Measurements from ENCODE around the gene LPAR3.

LPAR3 gene

GRCh38 chr1:84855691-84856630 lies 37.0 kb downstream of the LPAR3 start:
- no peak for DNase-seq

DNA sequence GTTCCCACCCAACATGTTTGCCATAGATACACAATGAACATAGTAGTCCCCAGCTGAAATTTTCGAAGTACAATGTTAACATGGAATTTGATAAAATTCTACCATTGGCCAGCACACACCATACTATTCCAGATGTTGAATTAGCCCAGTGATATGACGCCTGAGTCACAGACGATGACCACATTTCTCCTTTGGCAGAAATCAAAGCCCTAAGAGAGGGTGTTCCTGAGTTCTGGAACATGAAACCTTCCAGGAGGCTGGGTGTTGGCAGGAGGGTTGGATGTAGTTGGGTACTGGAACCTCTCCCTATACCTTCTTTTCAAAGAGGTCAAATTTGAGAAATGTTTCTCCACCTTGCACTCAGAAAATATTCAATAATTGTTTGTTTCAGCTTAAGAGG lies 37.8 kb downstream of the LPAR3 start:
- no peak for DNase-seq

DNA sequence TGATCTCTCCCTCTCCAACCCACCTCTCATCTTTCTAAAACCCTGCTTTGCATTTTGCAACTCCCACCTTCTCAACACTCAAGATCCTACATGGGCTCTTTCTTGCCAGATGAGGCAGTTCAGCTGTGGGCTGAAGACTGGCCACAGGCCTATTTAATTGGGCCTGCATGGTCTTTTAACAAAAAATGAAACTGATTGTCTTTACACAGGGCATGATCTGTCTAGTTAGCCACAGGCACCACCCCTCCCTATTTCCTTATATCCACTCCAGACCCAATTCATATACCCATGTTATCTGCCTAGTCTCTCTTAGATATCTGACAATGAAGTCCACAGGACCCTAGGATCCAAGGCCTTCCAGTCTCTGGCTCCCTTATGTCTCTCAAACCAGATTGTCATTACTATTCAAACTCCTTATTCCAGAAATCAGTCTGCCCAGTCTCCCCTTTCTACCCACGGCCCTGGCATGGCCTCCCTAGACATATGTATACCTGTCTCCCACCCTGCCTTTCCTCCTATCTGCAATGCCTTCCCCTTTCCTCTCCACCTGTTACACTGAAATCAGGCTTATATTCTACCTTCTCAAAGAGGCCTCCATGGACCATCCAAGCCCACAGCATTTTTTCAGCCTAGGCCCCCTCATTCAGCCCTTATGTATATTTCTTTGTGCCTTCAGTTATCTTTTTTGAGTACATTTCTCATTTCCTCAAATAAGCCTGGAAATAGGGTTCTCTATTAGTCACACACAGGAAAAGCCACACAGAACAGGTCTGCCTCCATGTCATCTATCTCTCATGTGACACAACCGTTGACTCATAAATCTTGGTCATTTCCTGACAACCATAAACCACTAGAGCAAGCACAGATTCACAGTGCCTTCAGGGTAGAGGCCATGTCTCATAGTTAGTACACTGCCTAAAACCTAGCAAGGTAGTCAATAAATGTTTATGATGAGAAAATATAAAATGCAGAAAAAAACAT lies 39.0 kb downstream of the LPAR3 start:
- DNase-seq = no peak

GRCh38 chr1:84851839-84852238 lies 41.2 kb downstream of the LPAR3 start:
- DNase-seq = no peak

DNA sequence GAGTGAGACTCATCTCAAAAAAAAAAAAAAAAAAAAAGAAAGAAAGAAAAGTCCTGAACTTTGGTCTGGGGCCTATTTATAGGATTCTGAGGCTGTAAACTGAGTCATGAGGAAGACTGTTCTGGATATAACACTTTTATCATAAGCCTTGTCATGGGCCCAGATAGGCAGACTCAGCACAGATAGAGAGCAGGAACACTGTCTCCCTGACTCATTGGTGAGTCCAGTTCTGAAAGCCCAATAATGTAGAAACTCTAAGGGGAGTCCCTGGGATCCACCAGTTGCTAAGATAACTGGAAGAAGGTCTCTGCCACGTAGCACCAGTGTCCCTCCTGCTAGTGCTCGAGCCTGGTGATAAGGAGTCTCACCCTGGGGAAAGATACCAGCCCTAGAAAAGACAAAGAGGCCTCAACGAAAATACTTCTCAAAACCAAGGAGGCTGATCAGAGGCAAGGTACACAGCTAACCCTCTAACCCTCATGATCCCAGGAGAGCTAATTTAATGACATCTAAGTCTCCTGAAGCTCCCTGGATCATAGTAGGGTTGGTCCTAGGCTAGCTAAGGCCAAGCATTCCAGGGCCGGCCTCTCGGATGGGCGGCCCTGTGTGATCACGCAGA lies 43.5 kb downstream of the LPAR3 start:
- DNase-seq = no peak

- DNase-seq = no peak
Measured at GRCh38 chr1:84847253-84848250, 45.5 kb downstream of the LPAR3 start.

DNA sequence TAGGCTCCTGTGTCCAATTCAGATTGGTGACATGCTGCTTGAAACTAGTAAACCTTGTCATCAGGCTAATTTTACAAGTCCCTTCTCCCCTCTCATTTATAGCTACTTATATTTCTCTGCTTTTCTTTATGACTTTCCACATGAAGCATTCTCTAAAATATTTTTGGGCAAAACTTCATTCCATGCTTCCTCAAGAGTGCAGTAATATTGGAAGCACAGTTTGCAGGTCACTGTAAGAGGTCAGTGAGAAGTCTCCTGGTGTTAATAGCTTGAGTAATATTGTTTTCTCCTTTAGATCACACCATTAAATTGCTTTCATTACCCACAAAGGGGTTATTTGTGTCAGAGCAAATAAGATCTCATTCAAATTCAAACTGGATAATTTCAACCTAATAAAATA lies 46.6 kb downstream of the LPAR3 start:
- DNase-seq = no peak

DNA sequence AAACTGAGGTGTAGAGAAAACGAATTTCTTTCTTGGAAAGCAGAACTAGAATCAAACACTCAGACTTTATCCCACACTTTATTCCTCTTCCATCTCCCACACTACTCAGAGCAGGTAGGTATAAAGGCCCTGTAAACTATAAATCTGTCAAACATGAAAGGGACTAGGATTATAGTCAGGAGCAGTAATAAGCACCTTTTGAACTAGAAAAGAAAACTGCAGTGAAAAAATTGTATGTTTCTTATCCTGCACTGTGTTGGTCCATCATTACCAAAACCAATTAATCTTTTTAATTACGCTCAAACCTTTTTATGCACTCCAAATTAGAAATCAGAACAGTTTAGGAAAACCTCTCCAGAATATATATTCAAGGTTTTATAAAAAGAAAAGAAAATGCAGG lies 47.6 kb downstream of the LPAR3 start:
- no peak for DNase-seq

DNA sequence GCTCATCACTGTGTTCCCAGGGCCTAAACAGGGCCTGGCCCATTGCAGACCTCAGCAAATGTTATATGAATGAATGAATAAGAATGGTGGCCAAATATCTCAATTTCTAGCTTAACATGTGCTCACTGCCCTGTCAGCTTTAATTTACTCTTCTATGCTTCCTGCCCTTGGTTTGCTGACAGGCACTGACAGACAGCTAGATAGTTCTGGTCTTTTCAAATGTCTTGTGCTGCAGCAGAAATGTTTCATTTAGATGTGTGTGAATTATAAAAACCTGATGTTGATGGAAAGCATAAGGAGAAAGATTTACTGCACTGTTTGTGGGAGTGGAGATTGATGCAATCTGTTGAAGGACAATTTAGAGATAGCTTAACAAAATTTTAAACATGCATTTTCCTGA lies 48.9 kb downstream of the LPAR3 start:
- DNase-seq = no peak

GRCh38 chr1:84842748-84843231 lies 50.2 kb downstream of the LPAR3 start:
- DNase-seq = no peak

GRCh38 chr1:84841971-84842370 lies 51.0 kb downstream of the LPAR3 start:
- DNase-seq = no peak

GRCh38 chr1:84840346-84840745 lies 52.7 kb downstream of the LPAR3 start:
- DNase-seq = no peak

GRCh38 chr1:84839544-84839943 lies 53.5 kb downstream of the LPAR3 start:
- no peak for DNase-seq

- no peak for DNase-seq
Measured at GRCh38 chr1:84836145-84836544, 56.9 kb downstream of the LPAR3 start.

DNA sequence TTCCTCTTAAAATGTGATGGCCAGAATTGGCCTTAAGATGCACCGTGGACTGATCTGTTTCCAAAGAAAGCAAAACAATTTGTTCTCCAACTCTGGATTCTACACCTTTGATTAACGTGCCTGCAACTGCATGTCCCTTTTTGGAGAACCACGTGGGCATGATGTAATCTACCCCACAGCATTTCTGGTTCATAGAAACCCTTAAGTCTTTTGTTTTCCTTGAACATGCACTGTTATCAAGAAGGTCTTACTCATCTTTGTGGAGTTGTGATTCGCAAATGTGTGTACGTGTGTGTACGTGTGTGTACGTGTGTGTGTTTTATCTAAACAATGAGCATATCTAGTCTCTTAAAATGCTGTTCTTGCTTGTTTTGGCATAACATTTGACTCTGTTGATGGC lies 57.8 kb downstream of the LPAR3 start:
- DNase-seq = no peak

DNA sequence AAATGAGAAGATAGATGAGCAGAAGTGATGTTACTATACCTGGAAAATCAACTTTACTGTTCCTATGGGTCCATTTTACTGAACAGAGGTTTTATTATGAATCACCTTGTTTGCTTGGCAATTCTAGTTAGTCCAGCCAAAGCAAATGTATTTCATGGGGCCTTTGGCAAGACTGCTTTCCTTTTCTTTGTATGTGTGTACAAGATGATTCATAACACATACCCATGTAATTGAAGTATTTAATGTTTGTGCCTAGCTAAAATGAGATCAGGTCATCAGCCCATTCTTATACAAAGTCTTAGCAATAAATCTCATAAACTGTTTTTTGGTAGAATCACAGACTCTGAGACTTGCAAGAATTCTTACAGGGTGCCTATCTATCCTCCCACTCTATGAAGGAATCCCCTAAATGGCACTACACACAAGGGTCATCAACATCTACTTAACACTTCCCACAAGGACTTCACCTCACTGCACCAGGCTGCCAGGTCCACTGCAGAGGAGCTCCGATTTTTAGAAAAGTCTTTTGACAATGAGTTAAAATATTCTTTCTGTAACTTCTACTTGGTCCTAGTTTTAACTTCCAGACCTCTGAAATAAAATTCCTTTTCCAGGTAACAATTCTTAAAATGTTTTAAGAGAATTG lies 58.5 kb downstream of the LPAR3 start:
- no peak for DNase-seq

DNA sequence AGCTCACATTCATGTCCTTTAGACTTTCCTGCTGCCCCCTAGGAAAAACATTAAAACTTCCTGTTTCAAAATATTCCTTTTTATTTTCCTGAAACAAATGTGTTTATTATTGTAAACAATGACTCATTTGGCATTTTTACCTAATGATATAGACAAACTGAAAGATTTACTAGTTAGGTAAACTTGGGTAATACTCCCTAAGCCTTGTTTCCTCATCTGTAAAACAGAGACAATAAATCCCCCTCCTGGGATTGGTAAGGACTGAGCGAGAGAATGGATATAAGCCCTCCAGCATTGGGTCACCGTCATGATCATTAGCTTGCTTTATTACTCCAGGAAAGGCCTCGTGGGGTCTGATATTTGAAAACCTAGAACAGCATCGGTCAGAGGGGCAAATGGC lies 59.8 kb downstream of the LPAR3 start:
- DNase-seq = no peak

- DNase-seq = no peak
Measured at GRCh38 chr1:84830136-84830535, 62.9 kb downstream of the LPAR3 start.

- DNase-seq = no peak
Measured at GRCh38 chr1:84827976-84828375, 65.0 kb downstream of the LPAR3 start.

DNA sequence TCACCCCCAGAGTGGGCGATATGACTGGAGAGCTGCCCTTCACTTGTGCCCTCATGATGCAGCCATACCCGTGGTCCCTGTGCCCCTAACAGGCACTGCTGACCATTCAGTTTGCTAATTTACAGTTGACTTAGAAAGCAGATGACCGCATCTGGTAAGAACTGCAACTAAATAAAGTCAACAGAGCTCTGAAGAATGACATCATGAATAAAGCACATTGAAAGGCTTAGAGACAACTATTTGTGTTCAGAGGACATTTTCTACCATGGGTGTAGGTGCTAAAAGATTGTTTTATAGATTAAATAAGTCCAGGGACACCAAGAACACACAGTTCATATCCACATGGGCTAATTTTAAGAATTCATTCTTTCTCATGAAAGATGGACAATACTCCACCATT lies 65.5 kb downstream of the LPAR3 start:
- no peak for DNase-seq

DNA sequence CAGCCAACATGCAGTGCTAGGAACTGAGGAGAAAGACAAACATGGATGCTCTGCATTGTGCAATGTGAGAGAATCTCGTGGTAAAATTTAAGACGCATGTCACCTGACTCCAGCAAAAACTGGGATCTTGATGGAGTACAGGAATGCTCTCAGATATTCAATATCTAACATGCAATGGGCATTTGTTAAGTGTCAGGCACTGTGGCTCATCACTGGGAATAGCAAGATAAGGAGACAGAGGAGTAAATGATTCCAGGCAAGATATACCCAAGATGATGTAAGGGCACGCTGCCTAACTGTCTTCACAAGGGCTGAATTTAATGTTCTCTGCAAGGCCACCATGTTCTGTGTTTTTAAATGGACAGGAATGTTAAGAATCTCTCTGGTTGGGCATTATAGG lies 67.8 kb downstream of the LPAR3 start:
- DNase-seq = no peak

Measured in stimulated activated CD4-positive, alpha-beta T cell treated with anti-CD3 and anti-CD28 coated beads, Interleukin-4, amount 100 ng/mL, for 1 hour (primary cell).